Measurements from ENCODE around the gene MMP2.
A peak's percentile ranks its signal among the peaks of the same experiment; 100 is the strongest.

The MMP2 gene

DNA sequence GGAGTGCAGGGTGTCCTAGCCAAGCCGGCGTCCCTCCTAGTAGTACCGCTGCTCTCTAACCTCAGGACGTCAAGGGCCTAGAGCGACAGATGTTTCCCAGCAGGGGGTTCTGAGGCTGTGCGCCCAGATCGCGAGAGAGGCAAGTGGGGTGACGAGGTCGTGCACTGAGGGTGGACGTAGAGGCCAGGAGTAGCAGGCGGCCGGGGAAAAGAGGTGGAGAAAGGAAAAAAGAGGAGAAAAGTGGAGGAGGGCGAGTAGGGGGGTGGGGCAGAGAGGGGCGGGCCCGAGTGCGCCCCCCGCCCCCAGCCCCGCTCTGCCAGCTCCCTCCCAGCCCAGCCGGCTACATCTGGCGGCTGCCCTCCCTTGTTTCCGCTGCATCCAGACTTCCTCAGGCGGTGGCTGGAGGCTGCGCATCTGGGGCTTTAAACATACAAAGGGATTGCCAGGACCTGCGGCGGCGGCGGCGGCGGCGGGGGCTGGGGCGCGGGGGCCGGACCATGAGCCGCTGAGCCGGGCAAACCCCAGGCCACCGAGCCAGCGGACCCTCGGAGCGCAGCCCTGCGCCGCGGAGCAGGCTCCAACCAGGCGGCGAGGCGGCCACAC lies at the start of gene MMP2:
Gene MMP2 (plus strand): TSS at position 372 of the 603 bp plus-strand sequence. CDS start 282 bp downstream, outside the sequence.
- DNase-seq = no peak

DNA sequence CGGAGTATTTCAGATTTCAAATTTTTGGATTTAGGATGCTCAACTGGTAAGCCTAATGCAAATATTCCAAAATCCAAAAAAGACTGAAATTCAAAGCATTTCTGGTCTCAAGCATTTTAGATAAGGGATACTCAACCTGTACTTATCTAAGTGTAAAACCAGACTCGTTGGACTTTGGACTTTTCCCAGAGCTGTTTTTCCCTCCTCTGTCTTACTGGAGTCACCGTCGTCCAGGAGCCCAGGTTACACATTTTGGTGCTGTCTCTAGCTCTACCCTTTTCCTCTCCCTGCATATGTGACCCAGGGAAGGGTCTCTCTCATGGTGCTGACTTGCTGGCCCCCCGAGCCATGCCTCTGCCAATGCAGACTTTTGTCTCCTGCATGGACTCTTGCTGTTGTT lies 46.0 kb upstream of the MMP2 start:
- DNase-seq = no peak

DNA sequence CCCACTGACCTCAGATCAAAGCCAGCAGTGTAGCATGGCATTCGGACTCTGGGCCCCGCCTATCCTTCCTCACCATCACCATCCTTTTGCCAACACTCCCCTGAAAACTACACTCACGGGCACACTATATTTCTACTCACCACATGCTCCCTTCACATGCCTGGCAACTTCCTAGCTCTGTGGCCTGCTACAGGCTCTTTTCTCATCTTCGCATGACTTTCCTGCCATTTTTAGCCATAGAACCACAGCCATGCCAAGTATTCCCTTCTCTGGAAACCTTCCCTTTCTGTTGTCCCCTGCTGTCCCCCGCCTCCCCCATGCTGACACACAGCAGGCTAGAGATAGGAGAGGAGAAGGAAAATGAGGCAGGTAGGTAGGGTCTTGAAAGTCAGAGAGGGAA lies 45.5 kb upstream of the MMP2 start:
- DNase-seq = no peak

DNA sequence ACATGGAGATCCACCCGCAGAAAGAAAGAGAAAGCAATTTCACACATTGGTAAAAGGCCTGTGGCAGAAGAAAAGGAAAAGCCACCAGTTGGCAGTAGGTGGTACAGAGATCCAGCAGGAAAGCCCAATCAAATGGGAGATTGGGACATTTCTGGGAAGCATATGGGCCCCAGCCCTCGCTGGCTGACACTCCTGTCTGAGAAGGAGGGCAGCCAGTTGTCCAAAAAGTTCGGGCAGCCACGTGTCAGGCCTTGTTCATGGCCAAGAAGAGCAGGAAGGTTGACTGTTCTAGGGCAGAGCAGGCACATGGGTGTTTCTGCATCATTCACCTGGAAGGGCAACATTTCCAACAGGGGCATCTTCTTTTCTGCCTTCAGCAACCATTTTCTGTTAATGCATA lies 45.0 kb upstream of the MMP2 start:
- no peak for DNase-seq

DNA sequence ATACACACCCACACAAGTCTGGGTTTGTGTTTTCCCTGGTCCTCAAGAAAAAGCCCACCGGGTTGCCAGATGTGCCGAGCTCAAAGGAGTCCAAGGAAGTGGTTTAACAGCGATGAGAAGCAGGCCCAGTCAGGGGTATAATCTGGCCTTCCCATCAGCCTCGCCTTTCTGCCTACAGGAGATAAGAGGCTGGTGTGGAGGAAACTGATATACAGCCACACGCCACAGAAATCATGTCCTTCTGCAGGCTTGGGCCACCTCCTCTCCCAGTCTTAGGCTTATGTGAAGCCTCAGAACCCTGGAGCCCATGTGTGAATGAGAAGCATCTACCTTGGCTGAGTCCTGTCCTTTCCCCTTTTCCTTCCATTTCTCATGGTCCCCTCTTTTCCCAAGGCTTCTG lies 43.6 kb upstream of the MMP2 start:
- DNase-seq = no peak

DNA sequence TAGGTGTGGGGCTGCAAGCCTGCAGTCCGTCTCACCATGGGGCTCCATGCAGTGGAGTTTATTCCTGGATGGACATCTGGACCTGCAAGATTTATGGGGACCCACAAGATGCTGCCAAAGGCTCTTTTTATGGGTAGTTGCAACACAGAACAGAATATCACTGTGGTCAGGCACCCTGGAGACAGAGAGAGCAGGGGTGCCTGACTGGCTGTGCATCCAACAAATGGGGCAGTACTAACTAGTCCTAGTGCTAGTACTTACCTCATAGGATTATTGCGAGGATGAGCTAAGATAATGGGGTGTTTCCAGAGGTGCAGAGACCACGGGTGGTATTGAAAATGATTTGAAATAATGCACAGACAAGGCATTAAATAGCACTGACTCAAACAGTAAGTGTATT lies 42.4 kb upstream of the MMP2 start:
- no peak for DNase-seq

DNA sequence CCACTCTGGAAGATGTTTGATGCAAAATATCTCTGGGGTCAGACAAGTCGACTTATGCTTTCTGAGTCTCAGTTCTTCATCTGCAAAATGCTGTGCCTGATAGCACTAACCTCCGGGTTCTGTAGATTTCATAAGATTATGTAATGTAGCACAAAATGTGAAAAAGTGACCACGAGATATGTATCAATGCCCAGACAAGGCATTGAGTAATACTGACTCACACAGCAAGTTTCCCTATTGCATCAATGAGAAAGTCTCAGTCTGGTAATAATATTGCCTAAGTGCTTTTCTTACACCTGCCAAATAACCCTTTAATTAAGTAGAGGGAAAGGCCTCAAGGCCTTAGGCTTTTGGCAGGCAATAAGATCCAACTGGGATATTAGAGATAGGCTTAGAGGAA lies 41.4 kb upstream of the MMP2 start:
- no peak for DNase-seq

DNA sequence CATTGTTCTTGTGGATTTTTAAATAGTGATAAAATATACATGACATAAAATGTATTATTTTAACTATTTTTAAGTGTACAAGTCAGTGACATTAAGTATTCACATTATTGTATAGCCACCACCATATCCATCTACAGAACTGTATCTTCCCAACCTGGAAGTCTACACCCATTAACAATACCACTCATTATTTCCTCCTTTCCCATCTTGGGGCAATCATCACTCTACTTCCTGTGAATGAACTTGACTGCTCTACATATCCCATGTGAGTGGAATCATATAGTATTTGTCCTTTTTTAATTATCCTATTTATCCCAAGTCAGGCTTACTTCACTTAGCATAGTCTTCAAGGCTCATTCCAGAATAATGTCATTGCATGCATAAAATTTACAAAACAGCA lies 40.7 kb upstream of the MMP2 start:
- no peak for DNase-seq

DNA sequence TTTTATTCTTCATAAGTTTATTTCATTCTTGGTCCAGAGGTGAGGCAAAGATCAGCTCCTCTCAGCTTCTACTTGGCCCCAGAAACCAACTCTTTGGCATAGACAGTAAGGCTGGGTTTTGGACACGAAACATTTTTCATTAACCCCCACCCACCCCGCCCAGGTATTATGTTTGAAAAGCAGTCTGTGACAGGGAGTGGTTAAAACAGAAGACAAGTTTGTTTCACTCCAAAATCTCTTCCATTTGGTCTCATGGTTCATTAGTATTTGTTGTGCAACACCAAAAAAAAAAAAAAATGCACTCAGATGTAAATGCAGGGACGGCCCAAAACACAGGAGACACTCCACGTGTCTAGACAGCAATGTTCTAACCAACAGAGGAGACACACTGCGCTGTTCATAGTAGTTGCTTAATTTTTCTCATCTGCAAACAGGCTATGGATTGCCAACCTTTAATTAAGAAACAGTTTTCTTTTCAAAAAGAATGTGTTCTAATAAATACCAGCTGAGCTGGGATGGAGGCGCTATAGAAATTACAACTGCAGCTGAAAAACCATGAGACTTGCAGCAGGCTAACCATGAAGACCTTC lies 39.8 kb upstream of the MMP2 start:
- DNase-seq = no peak

DNA sequence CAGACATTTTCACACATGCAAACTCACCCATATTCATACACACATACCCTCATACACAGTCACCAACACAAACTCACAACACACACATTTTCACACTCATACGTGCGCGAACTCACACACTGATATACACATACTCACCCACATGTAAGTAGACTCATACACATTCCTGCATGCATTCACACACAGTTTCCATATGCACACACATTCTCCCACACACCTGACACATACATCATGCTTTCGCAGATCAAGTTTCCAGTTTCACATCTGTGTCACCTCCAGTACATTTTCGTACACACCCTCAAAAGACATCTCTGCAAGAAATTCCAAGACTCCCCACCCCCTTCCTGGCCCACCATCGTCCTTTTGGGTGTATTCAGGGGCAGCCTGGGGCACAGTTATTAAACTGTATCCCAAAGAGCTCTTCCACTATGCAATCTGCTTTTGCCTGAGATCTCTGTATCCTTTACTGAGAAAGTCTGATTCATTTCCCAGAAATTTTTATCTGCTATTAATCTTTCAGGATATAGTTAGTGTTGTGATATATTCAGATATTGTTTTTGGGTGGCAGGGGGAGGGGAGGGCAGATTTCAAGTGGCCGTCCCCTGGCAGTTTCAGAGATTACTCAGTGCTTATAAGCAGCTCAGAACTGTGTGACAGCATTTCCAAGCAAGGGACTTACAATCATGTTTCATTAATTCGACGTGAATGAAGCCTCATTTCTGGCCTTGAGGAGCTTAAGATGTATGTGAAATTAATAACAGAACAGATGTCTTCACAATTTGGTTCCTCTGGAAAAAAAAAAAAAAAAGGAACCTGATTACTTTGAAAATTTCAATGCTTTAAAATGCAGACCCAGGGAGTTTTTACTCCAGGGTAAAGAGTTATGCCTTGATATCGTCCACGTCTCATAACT lies 35.3 kb upstream of the MMP2 start:
- no peak for DNase-seq

DNA sequence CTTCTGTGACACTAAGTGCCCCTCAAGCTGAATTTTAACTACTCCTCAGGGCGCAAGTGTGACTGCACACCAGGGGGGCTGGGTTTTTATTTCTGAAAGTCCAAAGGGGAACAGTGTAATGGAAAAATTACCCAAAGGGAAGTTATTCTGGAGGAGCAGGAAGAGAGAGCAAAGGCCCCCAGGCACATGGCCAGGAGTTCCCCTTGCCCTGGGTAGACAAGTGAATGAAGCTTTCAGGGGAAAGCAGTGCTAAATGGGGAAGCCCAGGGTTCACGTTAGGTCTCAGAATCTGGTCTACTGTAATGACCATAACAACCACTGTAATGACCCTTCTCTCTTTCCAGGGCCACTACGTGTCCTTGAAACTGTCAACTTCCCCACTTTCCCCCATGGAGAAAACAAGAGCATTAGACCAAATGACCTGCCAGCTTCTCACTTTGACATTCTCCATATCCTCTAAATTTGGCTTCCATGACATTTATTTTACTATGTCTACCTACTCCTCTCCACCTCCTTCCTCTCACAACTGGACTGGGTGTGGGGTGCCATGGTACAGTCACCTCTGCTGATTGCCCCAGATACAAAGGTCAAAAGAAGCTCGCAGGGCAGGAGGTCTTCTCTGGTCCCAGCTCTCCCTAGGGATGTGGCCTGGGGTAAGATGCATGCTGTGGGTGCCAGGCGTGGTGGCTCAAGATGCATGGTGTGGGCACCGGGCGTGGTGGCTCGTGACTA lies 34.1 kb upstream of the MMP2 start:
- no peak for DNase-seq

DNA sequence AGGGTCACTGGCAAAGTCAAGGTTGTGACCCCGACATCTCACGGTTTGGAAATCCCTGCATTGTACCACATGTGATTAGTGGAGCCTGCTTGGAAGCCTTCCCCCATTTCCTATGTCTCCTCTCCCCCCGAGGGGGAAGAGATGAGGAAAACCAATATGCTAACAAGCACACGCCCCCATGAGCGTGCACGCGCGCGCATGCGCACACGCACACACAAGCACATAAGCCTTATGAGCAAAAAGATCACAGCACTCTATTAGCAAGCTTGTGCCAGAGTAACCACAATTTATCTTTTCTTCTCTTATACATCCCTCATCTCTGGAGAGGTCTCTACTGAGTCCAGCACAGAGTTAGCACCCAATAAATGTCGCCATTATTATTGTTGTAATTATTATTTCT lies 31.8 kb upstream of the MMP2 start:
- DNase-seq = no peak

DNA sequence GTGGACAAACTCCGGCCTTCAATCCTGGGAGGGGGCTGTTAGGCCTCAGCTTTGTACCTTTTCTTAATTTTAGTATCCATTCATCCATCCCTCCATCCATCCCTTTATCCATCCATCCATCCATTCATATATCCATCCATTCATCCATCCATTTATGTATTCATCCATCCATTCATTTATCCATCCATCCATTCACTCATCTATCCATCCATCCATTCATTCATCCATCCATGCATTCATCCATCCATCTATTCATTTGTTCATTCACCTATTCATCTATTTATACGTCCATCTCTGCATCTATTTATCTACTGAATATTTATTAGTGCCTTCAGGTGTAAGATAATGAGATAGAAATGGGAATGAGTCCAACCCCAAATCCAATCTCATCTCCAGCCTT lies 26.0 kb upstream of the MMP2 start:
- no peak for DNase-seq

DNA sequence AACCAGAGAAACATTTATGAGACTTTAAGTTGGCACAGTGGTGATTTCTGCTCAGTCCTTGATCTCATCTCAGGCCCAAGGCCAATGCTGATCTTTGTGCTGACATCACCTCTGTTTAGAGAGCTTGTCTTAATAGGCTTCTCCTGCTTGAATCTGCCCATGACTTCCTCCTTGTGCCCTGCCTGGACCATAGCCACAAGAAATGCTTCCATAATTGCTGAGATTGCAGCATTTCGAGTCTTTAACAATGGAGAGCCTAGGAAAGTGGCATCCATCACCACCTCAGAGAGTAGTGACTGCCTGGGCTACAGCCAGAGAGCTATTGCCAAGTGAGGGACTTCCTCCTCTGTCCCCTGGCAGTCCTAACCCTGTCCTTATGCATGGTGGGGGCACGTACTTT lies 25.1 kb upstream of the MMP2 start:
- DNase-seq = no peak

DNA sequence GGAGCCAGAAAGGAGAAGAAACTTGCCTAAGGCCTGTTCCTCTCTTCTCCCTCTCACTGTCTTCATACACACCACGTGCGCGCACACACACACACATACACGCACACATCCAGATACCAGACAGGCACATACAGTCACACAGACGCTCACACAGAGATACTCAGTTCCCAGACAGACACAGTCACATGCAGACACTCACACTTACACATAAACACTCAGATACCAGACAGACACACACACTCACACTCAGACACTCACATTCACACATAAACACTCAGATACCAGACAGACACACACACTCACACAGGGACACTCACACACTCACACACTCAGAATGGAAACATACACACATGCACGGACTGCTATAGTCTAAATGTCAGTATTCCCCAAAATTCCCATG lies 24.1 kb upstream of the MMP2 start:
- DNase-seq = no peak

DNA sequence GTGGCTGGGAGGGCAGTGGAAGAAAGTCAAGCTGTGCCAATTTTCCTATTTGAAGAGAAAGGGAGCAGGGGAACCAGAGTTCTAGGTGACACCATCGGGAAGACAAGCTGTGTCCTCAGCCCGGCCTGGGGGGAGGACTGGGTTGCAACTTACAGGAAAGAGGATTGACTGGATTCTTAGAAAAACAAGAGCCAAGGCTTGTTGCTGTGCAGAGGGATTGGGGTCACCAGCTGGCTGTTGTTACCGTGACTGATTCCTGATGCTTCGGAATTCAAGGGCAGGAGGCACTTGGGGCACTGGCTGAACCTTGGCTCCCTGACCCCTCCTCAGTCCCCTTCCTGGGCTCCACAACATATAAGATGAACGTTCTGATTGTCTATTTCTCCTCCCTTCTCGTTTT lies 16.8 kb upstream of the MMP2 start:
- no peak for DNase-seq

DNA sequence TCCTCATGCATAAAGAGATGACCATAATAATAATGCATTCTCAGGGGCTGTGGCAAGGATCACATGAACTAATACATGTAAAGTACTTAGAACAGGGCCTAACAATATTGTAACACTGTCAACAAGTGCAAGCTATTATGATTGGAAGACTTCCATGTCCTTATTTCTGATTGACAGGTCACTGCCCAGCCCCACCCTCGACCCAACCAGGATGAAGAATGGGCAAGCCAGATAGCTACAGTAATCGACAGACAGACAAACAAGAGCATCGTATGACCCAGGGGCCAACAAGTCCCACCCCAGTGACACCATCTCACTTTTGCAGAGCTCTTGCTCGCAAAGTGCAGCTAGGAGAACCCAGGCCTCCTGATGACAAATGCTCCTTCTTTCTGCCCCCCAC lies 14.6 kb upstream of the MMP2 start:
- DNase-seq = no peak

DNA sequence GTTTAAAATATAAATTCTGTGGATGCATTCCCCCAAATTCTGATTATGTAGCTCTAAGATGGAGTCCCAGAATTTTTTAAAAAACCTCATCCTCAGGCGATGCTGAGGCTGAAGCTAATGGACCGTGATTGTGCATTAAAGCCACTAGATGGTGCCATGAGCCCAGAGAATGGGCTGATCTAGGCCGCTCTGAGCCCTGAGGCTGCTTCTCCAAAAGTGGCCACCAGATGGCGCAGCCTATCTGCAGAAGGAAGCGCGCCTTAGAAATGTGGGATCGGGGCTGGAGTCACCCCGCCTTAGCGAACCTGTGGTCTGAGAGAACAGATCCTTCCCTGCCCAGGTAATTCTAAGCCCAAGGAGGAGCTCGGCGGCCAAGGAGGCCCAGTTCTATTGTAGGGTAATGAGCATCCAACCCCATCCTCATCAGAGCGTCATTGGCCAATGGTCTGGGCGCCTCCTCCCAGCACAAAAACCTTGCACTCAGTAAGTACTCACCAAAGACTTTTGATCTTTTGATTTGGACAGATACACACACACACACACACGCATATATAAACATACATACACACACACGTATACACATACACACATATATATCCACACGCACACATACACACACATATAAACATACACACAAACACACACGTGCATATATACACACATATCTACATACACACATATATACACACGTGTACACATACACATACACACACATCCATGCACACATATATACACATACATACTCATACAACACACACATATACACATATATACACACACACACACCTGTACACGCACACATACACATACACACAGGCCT lies 13.7 kb upstream of the MMP2 start:
- peak; percentile 53 for DNase-seq

DNA sequence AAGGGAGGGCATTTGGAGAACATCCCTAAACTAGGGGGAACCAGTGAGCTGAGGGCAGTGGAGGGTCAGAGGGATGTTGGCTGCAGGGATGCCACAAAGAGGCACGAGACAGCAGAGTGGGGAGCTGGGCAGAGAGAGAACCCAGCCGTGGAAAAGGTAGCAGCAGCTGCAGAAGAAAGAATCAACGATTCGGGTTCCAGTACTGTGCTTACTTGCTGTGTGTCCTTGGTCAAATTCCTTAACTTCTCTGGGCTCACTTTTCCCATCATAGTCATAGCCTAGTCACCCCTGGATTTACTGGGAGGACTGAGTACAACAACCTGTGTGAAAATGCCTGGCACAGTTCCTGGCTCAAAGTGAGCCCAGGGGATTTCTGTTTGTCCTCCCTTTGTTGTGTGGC lies 12.8 kb upstream of the MMP2 start:
- DNase-seq = no peak

DNA sequence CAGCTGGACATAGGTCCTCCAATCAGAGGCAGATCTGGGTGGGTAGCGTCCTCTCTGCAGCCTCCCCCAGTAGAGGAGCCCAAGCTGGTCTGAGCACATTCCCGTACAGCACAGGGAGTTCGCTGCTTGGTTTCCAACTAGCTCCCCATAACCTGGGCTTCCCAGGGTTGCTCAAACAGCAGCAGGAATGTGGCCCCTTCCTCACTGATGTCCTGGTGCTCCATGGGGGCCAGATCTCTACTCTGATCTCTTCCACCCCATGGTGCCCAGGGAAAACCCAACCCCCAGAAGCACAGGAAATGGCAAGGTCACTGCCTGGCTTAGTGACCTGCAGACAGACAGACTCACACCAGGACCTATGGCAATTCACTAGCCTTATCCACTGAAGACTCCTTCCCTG lies 11.1 kb upstream of the MMP2 start:
- DNase-seq = no peak

DNA sequence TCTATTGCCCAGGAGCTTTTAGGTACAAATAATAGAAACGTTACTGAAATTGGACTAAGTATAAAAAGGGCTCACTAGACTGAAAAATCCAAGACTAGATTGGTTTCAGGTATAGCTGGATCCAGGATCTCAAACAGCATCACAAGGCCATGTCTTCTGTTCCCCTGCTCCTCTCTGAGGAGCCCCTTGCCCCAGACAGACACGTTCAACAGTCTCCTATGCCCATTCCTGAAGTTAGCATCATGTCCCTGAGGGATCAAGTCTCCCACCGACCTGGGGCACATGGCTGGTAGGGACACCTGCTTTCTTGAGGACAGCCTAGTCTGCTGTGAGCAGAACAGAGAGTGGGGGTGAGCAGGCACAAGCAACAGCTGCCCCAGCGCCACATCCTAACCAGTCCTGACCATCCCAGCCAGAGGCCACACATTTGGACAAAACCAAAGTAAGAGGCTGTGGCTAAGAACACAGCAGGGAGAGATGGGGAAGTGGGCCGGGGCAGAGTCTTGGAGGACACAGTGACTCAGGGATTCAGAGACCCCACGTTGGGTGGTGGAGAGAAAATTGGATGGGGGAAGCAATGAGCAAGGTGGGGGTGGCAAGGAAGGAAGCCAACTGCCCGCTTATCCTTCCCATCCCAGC lies 10.5 kb upstream of the MMP2 start:
- DNase-seq = no peak
